Peyer's patch (tissue), 4 donors: ENCODE results near the gene TRIM15. TPM values are rescaled to one million over a fixed set of nuclear protein-coding genes. Genes with fewer than 3 reads are reported as not detected.

Experiments
- DNase-seq, 3 donors: peaks; one replicate each; pipeline ENCODE4 v3.0.0-alpha.2; 2017 to 2019
- H3K27ac ChIP-seq, 4 donors: fragments of 200-600 bp; sonication (generic); one replicate each; pipeline ENCODE4 v1.5.1; 2016 to 2019
- H3K27me3 ChIP-seq, 2 donors: fragments of 200-600 bp; sonication (generic); one replicate each; pipeline ENCODE4 v1.5.1; 2019
- H3K36me3 ChIP-seq, 3 donors: fragments of 200-600 bp; sonication (generic); one replicate each; pipeline ENCODE4 v1.5.1; 2016 to 2019
- H3K4me1 ChIP-seq, 4 donors: fragments of 200-600 bp; sonication (generic); one replicate each; pipeline ENCODE4 v1.5.1; 2016 to 2019
- H3K4me3 ChIP-seq, 4 donors: fragments of 200-600 bp; sonication (generic); 1 replicate in 3 of 4; 2 replicates in 1 of 4; pipeline ENCODE4 v1.5.1; 2016 to 2019; ENCODE audit warnings: mild to moderate bottlenecking in 1 of 4
- H3K9me3 ChIP-seq, 4 donors: fragments of 200-600 bp; sonication (generic); one replicate each; pipeline ENCODE4 v1.5.1; 2016 to 2019; ENCODE audit warnings: mild to moderate bottlenecking in 1 of 4
- POLR2A ChIP-seq, 2 donors: fragments of 450-650 bp; IDR thresholded peaks; one replicate each; pipeline ENCODE4 v1.5.1; 2017; ENCODE audit warnings: antibody characterized with exemption in 2 of 2, mild to moderate bottlenecking in 2 of 2, moderate library complexity in 2 of 2
- total RNA-seq, 4 donors: library from RNA; depleted of rRNA; stranded (reverse); fragments of >200 nt; gene quantifications; one replicate each; pipeline ENCODE4 v1.1.0, GENCODE V29; 2016
- TF ChIP-seq, protein P1 (sequence below), 6 experiments: fragments of 450-650 bp in 4 of 6; fragments of 200-600 bp in 2 of 6; sonication (generic) in 1 of 6; IDR thresholded peaks; one replicate each; pipeline ENCODE4 v1.5.1; 2017 to 2019; ENCODE audit warnings: antibody characterized with exemption in 6 of 6, mild to moderate bottlenecking in 3 of 6, moderate library complexity in 1 of 6

The TRIM15 gene
- total RNA-seq, 4 donors from 2014 or later, result 19.8 to 110 (median 81.0) TPM

- Histone ChIP-seq H3K27ac (peak overlapping the region; percentile 25 to 79 (median 67)), H3K27me3 (no peaks in the 10 kb centered on the region), H3K4me1 (peaks cover 8 to 74% (median 35%) of the 10 kb centered on the region in 4 donors), H3K9me3 (no peaks in the 10 kb centered on the region), H3K36me3 (peaks cover 0 to 6% (median 0%) of the 10 kb centered on the region in 3 donors), H3K4me3 (peak overlapping the region in 1 of 4 donors; percentile 9)
- no peak for TF ChIP-seq POLR2A (IDR thresholded peaks at IDR 0.05)
- TF ChIP-seq, protein P1, sequence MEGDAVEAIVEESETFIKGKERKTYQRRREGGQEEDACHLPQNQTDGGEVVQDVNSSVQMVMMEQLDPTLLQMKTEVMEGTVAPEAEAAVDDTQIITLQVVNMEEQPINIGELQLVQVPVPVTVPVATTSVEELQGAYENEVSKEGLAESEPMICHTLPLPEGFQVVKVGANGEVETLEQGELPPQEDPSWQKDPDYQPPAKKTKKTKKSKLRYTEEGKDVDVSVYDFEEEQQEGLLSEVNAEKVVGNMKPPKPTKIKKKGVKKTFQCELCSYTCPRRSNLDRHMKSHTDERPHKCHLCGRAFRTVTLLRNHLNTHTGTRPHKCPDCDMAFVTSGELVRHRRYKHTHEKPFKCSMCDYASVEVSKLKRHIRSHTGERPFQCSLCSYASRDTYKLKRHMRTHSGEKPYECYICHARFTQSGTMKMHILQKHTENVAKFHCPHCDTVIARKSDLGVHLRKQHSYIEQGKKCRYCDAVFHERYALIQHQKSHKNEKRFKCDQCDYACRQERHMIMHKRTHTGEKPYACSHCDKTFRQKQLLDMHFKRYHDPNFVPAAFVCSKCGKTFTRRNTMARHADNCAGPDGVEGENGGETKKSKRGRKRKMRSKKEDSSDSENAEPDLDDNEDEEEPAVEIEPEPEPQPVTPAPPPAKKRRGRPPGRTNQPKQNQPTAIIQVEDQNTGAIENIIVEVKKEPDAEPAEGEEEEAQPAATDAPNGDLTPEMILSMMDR (IDR thresholded peaks at IDR 0.05), result no peak
- no peak for DNase-seq
These were observed 44.4 kb downstream of the TRIM15 start for GRCh38 chr6:30207619-30208295.

DNA sequence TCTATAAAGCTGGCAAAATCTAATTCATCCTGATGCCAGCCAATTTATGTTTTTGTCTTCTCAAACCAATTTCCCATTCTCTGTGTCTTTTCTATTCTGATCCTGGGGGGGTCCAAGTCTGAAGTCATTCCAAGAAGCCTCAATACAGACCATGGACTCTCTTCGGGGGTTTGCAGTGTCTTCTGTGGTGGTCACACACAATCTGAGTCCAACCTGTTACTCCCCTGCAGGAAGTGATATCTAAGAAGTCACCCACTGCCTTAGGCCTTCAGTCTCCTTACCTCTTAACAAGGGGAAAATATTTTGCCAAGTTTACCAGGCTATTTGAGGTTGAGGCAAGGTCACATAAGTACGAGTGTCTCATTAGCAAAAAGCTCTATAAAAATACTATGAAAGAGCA, 48.0 kb downstream of the TRIM15 start:
- Histone ChIP-seq H3K27ac (no peak overlapping the region), H3K9me3 (no peaks in the 10 kb centered on the region), H3K4me1 (peaks cover 8 to 54% (median 30%) of the 10 kb centered on the region in 4 donors), H3K27me3 (no peaks in the 10 kb centered on the region), H3K36me3 (no peaks in the 10 kb centered on the region), H3K4me3 (peak overlapping the region in 2 of 4 donors; percentile 71 to 92)
- DNase-seq, result no peak
- TF ChIP-seq POLR2A (IDR thresholded peaks at IDR 0.05), result no peak
- TF ChIP-seq, protein P1 (IDR thresholded peaks at IDR 0.05), result no peak

DNA sequence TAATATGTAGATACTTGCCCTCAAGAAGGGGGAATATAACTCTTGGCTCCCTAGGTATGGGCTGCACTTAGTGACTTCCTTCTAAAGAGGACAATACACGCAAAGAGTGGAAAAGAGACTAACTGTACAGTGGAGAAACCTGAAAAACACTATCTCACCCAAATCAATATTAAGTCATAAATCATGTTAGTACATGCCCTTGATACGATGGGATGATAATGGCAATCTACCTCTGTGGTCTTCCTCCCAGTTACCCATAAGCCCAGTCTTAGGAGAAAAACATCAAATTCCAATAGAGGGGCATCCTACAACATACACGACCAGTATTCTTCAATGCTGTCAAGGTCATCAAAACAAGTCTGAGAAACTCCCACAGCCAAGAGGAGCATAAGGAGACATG, 48.6 kb downstream of the TRIM15 start:
- DNase-seq, result no peak
- H3K4me1 ChIP-seq, result peaks cover 8 to 49% (median 28%) of the 10 kb centered on the region in 4 donors
- H3K27ac ChIP-seq, result peak overlapping the region in 1 of 4 donors; percentile 27
- H3K27me3 ChIP-seq, result no peaks in the 10 kb centered on the region
- H3K4me3 ChIP-seq, result peak overlapping the region; percentile 71 to 92 (median 78)
- H3K9me3 ChIP-seq, result no peaks in the 10 kb centered on the region
- TF ChIP-seq, protein P1 (IDR thresholded peaks at IDR 0.05), result no peak
- TF ChIP-seq POLR2A (IDR thresholded peaks at IDR 0.05), result no peak
- no peaks in the 10 kb centered on the region for H3K36me3 ChIP-seq

- Histone ChIP-seq H3K9me3 (no peaks in the 10 kb centered on the region), H3K4me3 (peak within 1 kb of the TSS; percentile 71 to 92 (median 78)), H3K27ac (peak within 1 kb of the TSS; percentile 96 to 100 (median 96)), H3K36me3 (no peaks in the 10 kb centered on the region), H3K4me1 (peaks cover under 1 to 37% (median 22%) of the 10 kb centered on the region in 4 donors), H3K27me3 (no peaks in the 10 kb centered on the region)
- peak; percentile 95 to 99 (median 97) for DNase-seq
- TF ChIP-seq, protein P1 (IDR thresholded peaks at IDR 0.05), result no peak
- TF ChIP-seq POLR2A (IDR thresholded peaks at IDR 0.05), result peak; percentile 98 to 99
These were observed 49.7 kb downstream of the TRIM15 start, which contains the start of gene TRIM26 for GRCh38 chr6:30212865-30213666. TRIM26 (minus strand) TSS chr6:30213406; CDS start chr6:30199103, 14,303 bp downstream.

GRCh38 chr6:30213667-30213956, 50.3 kb downstream of the TRIM15 start:
- Histone ChIP-seq H3K36me3 (no peaks in the 10 kb centered on the region), H3K9me3 (no peaks in the 10 kb centered on the region), H3K4me1 (peaks cover 0 to 31% (median 19%) of the 10 kb centered on the region in 4 donors), H3K4me3 (peak overlapping the region; percentile 71 to 92 (median 78)), H3K27me3 (no peaks in the 10 kb centered on the region), H3K27ac (peak overlapping the region; percentile 96 to 100 (median 96))
- no peak for DNase-seq
- TF ChIP-seq POLR2A (IDR thresholded peaks at IDR 0.05), result no peak
- TF ChIP-seq, protein P1 (IDR thresholded peaks at IDR 0.05), result peak in 1 of 6 experiments; percentile 8
